GM12873 (cell line): ENCODE measurements around the gene ZC2HC1B.

Source experiments
- CTCF ChIP-seq: IDR thresholded peaks from 2 replicates; pipeline ENCODE4 v1.5.1; 2012; ENCODE audit warnings: low read depth, mild to moderate bottlenecking, moderate library complexity, low read length, control low read depth; ENCODE audit not compliant: insufficient read depth; ENCODE audit errors: missing control alignments

The ZC2HC1B gene

GRCh38 chr6:143845033-143845432, 19.2 kb upstream of the ZC2HC1B start:
- no peak for TF ChIP-seq CTCF

GRCh38 chr6:143857651-143858050, 6.6 kb upstream of the ZC2HC1B start:
- no peak for TF ChIP-seq CTCF

GRCh38 chr6:143859891-143860660, 4.2 kb upstream of the ZC2HC1B start:
- no peak for TF ChIP-seq CTCF

DNA sequence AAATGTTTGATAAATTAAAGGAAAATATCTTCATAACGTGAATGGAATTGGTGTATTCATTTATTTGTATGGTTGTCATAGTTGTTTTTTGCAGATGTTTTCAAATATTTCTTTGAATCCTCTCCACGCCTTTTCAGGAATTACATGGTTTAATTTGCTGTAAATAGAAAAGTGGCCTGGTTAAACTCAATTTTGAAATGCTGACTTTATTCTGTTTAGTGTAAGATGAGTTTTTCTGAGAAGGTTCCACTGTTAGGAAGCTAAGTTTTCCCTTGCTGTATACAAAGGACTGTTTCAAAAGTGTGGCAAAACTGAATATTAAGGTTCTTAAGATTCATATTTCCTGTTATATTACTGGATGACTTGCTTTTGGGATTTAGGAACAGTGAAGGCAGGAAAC, 503 bp upstream of the ZC2HC1B start:
- no peak for TF ChIP-seq CTCF

DNA sequence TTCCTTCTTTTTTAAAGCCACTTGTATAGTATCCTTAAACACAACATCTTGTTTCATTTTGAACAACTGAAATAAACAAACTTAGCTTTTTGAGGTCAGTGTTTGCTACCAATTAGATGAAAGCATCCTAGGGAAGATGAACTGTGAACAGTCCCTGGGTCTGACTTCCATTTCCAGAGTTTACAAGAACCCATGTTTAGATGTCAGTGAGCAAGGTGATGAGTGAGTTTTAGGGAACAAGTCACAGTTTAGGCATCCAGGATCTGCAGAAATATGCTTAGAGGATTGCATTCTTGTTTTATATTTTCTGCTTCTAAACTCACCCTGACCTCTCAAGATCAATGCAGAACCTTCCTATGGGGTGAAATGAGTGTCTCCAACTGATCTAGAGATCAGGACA, 3.0 kb downstream of the ZC2HC1B start:
- TF ChIP-seq CTCF, result no peak

- TF ChIP-seq CTCF, result no peak
Observed at GRCh38 chr6:143872201-143872600, 7.9 kb downstream of the ZC2HC1B start.

DNA sequence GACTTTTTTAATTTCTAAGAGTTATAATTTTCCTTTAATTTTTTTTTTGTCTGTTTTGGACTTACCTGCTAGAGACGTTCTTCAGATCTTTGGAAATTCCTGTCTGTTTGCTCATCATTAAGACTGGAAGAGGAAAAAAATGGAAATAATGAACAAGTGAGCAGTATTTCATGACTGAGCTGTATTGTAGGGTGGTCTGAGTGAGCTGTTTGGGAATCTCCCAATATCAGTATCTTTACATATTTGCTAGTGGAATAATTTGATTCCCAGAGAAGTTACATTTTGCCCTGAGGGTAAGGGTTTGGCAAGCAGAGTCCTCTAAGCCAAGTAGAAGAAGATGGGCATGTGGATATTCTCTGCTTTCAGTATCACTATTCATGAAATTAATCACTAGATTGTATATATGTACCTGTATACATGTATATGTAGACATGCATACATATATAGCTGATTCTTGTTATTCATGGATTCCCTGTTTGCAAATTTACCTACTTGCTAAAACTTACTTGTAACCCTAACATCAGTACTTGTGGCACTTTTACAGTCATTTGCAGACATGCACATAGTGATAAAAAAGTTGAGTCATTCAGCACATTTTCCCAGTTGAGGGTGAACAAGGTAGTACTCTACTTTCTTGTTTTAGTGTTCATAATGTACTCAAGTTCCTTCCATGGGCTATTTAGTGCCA, 13.5 kb downstream of the ZC2HC1B start:
- no peak for TF ChIP-seq CTCF
